Breast epithelium (tissue), 4 donors: ENCODE data around the gene SHMT1. TPM values are rescaled to one million over a fixed set of nuclear protein-coding genes. Genes with fewer than 3 reads are reported as not detected.
"Not testable (repeated sequence)": the region's sequence is repeated elsewhere in the genome, so short reads cannot be mapped to it uniquely, and the experiment has no call there.

Experiments
- DNase-seq, 2 donors: peaks; one replicate each; pipeline ENCODE4 v3.0.0-alpha.2; 2019; ENCODE audit warnings: low spot score in 2 of 2
- H3K27ac ChIP-seq, 2 donors: fragments of 200-600 bp; sonication (generic) in 1 of 2; one replicate each; pipeline ENCODE4 v1.5.1; 2016 to 2019; ENCODE audit warnings: mild to moderate bottlenecking in 1 of 2
- H3K27me3 ChIP-seq, 2 donors: fragments of 200-600 bp; sonication (generic) in 1 of 2; one replicate each; pipeline versions ENCODE4 v1.5.1 to v1.6.0; 2017 to 2019; ENCODE audit warnings: control low read depth in 1 of 2, mild to moderate bottlenecking in 1 of 2
- H3K36me3 ChIP-seq: fragments of 200-600 bp; one replicate; pipeline ENCODE4 v1.5.1; 2019
- H3K4me1 ChIP-seq, 2 donors: fragments of 200-600 bp; sonication (generic); one replicate each; pipeline ENCODE4 v1.5.1; 2016 to 2019; ENCODE audit warnings: control low read depth in 1 of 2
- H3K4me3 ChIP-seq, 3 donors: fragments of 200-600 bp; sonication (generic); 1 replicate in 2 of 3; 2 replicates in 1 of 3; pipeline ENCODE4 v1.5.1; 2016 to 2019; ENCODE audit warnings: mild to moderate bottlenecking in 3 of 3, moderate library complexity in 2 of 3
- H3K9me3 ChIP-seq, 2 donors: fragments of 200-600 bp; sonication (generic) in 1 of 2; one replicate each; pipeline ENCODE4 v1.5.1; 2016 to 2019; ENCODE audit warnings: control low read depth in 1 of 2
- POLR2A ChIP-seq: fragments of 450-650 bp; IDR thresholded peaks from one replicate; pipeline ENCODE4 v1.6.1; 2016; ENCODE audit warnings: antibody characterized with exemption, mild to moderate bottlenecking, moderate library complexity
- POLR2AphosphoS5 ChIP-seq, 3 donors: sonication (generic); formaldehyde crosslinking; IDR thresholded peaks; one replicate each; pipeline ENCODE4 v1.6.1; 2017; ENCODE audit warnings: antibody characterized with exemption in 3 of 3
- intact Hi-C: fragments of 100-400 bp; cut with DNase I; formaldehyde crosslinking; loops from one replicate; pipeline ENCODE4 v1.15.1; 2023; ENCODE audit warnings: low total_unique reads
- total RNA-seq, 3 donors: library from RNA; depleted of rRNA; stranded (reverse); fragments of >200 nt; gene quantifications; one replicate each; pipeline ENCODE4 v1.1.0, GENCODE V29; 2016
- TF ChIP-seq, protein P1 (sequence below), 3 donors: fragments of 450-650 bp; IDR thresholded peaks; one replicate each; pipeline ENCODE4 v1.5.1; 2016 to 2017; ENCODE audit warnings: antibody characterized with exemption in 3 of 3, mild to moderate bottlenecking in 3 of 3, moderate library complexity in 3 of 3

SHMT1 gene
- total RNA-seq, 3 donors from 2014 or later, result 38.3 to 144 (median 47.1) TPM

DNA sequence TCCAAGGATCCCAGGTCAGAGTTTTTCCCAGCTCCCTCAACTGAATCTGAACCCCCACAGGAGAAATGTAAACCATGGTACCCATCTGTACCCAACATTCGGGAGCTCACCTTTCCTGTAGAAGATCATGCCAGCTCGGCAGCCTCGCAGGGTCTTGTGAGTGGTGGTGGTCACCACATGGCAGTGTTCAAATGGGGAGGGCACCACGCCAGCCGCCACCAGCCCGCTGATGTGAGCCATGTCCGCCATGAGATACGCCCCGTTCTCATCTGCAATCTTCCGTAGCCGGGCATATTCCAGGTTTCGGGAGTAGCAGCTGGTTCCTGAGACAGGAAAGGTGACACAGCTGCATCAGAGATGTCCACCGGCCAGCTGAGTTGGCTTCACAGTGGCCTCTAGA is 23.4 kb downstream of the SHMT1 start:
- Histone ChIP-seq H3K27me3 (no peaks in the 10 kb centered on the region), H3K9me3 (no peaks in the 10 kb centered on the region), H3K27ac (no peak overlapping the region), H3K36me3 (no peaks in the 10 kb centered on the region), H3K4me3 (no peak overlapping the region), H3K4me1 (no peaks in the 10 kb centered on the region)
- no peak for DNase-seq
- TF ChIP-seq POLR2AphosphoS5 (IDR thresholded peaks at IDR 0.05) (no peak), POLR2A (no peak)
- TF ChIP-seq, protein P1, sequence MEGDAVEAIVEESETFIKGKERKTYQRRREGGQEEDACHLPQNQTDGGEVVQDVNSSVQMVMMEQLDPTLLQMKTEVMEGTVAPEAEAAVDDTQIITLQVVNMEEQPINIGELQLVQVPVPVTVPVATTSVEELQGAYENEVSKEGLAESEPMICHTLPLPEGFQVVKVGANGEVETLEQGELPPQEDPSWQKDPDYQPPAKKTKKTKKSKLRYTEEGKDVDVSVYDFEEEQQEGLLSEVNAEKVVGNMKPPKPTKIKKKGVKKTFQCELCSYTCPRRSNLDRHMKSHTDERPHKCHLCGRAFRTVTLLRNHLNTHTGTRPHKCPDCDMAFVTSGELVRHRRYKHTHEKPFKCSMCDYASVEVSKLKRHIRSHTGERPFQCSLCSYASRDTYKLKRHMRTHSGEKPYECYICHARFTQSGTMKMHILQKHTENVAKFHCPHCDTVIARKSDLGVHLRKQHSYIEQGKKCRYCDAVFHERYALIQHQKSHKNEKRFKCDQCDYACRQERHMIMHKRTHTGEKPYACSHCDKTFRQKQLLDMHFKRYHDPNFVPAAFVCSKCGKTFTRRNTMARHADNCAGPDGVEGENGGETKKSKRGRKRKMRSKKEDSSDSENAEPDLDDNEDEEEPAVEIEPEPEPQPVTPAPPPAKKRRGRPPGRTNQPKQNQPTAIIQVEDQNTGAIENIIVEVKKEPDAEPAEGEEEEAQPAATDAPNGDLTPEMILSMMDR (IDR thresholded peaks at IDR 0.05), result no peak
- intact Hi-C loops, result no loop called here

DNA sequence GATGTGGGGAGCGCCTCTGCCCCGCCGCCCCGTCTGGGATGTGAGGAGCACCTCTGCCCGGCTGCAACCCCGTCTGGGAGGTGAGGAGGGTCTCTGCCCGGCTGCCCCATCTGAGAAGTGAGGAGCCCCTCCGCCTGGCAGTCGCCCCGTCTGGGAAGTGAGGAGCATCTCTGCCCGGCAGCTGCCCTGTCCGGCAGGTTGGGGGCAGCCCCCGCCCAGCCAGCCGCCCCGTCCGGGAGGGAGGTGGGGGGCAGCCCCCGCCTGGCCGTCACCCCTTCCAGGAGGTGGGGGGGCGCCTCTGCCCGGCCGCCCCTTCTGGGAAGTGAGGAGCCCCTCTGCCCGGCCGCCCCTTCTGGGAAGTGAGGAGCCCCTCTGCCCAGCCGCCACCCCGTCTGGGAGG is 25.2 kb downstream of the SHMT1 start:
- intact Hi-C loops, H3K4me3 ChIP-seq, H3K27ac ChIP-seq, H3K36me3 ChIP-seq, H3K27me3 ChIP-seq, H3K4me1 ChIP-seq, H3K9me3 ChIP-seq, DNase-seq: not testable (repeated sequence)

DNA sequence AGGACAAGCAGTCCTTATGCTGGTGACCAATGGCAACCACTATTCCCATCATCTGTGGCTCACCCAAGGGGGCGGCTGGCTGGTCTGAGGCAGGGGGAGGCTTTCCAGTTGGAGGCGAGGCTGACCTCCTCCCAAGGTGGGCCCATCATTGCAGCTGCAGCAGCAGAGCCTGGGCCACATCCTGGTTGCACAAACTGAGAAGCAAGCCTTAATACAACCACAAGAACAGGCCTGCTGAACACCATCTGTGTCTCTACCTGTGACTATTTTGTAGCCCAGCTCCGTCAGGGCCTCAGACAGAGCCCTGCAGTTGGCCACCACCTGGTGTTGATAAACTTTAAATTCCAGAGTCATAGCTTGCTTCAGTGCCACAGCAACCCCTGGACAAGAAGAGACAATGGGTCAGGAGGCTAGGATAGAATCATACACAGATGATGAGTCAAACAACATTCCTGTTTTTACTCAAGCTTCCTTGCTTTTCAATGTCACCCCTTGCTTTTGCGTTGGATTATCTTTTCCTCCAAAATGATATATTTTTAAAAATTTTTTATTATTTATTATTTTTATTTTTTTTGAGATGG is 30.4 kb downstream of the SHMT1 start:
- H3K27me3 ChIP-seq, result no peaks in the 10 kb centered on the region
- H3K9me3 ChIP-seq, result no peaks in the 10 kb centered on the region
- no peak for TF ChIP-seq POLR2AphosphoS5 (IDR thresholded peaks at IDR 0.05)
- TF ChIP-seq, protein P1 (IDR thresholded peaks at IDR 0.05), result no peak
- TF ChIP-seq POLR2A, result no peak
- no peak overlapping the region for H3K4me3 ChIP-seq
- DNase-seq, result no peak
- intact Hi-C loops, result no loop called here
- no peaks in the 10 kb centered on the region for H3K36me3 ChIP-seq
- H3K4me1 ChIP-seq, result no peaks in the 10 kb centered on the region
- no peak overlapping the region for H3K27ac ChIP-seq

DNA sequence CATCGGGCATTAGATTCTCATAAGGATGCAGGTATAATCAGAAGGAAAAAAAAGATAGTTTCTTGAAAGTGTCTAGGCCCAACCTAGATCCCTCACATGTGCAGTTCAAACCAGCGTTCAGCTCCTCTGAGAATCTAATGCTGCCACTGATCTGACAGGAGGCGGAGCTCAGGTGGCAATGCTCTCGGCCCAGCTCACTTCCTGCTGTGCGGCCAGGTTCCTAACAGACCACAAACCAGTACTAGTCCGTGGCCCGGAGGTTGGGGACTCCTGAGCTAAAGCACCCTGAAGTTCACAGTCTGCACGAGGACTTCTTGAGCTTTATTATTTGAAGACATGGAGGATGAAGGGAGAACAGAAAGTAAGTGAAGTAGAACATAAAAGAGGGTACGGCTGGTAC is 31.5 kb downstream of the SHMT1 start:
- TF ChIP-seq POLR2A (no peak), POLR2AphosphoS5 (IDR thresholded peaks at IDR 0.05) (no peak)
- TF ChIP-seq, protein P1 (IDR thresholded peaks at IDR 0.05), result no peak
- Histone ChIP-seq H3K27ac (no peak overlapping the region), H3K4me1 (no peaks in the 10 kb centered on the region), H3K27me3 (no peaks in the 10 kb centered on the region), H3K4me3 (no peak overlapping the region), H3K36me3 (no peaks in the 10 kb centered on the region), H3K9me3 (no peaks in the 10 kb centered on the region)
- intact Hi-C loops, result no loop called here
- DNase-seq, result no peak

DNA sequence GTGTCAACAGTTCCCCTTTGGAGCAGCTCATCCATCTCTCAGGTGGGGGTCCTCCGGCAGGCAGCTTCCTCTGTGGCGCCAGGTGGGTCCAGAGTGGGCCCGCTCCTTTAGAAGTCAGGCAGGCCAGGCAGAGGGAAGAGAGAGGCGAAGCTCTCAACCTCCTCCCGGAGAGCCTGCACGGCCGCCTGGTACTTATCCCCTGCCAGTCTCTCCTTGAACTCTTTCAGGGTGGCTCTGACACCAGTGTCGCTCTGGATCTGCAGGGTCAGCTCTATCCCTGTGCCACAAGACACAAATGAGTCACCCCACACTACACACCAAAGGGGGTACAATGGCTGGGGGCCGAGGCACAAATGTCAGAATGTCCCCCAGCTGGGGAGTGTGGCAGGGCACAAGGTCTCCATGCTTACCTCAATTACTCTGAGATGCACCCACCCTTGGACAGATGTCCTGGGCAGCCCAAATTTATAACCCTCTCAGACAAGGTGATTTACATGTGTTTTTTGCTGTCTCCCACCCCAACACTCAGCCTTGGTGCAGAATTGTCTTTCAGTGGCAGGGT is 34.6 kb downstream of the SHMT1 start:
- H3K4me3 ChIP-seq, result no peak overlapping the region
- TF ChIP-seq POLR2AphosphoS5 (IDR thresholded peaks at IDR 0.05) (no peak), POLR2A (no peak)
- TF ChIP-seq, protein P1 (IDR thresholded peaks at IDR 0.05), result no peak
- intact Hi-C loops, result no loop called here
- H3K27ac ChIP-seq, result no peak overlapping the region
- DNase-seq, result no peak
- no peaks in the 10 kb centered on the region for H3K27me3 ChIP-seq
- no peaks in the 10 kb centered on the region for H3K9me3 ChIP-seq
- H3K4me1 ChIP-seq, result no peaks in the 10 kb centered on the region
- peaks cover 6% of the 10 kb centered on the region for H3K36me3 ChIP-seq
